ENCODE measurements around the gene LRMDA.
A peak's percentile ranks its signal among the peaks of the same experiment; 100 is the strongest.

The LRMDA gene

GRCh38 chr10:76278811-76279460 lies 847.5 kb downstream of the LRMDA start:
- DNase-seq (ENCODE audit: low spot score), result no peak

- DNase-seq (ENCODE audit: low spot score), result no peak
Observed at GRCh38 chr10:76281659-76282058, 850.2 kb downstream of the LRMDA start.

- no peak for DNase-seq (ENCODE audit: low spot score)
Observed at GRCh38 chr10:76282061-76283025, 850.9 kb downstream of the LRMDA start.

GRCh38 chr10:76284351-76284750 lies 852.9 kb downstream of the LRMDA start:
- DNase-seq (ENCODE audit: low spot score), result no peak

- no peak for DNase-seq (ENCODE audit: low spot score)
Observed at GRCh38 chr10:76285012-76285411, 853.6 kb downstream of the LRMDA start.

GRCh38 chr10:76285515-76285914 lies 854.1 kb downstream of the LRMDA start:
- no peak for DNase-seq (ENCODE audit: low spot score)

- no peak for DNase-seq (ENCODE audit: low spot score)
Observed at GRCh38 chr10:76286536-76286935, 855.1 kb downstream of the LRMDA start.

GRCh38 chr10:76287856-76288255 lies 856.4 kb downstream of the LRMDA start:
- no peak for DNase-seq (ENCODE audit: low spot score)

- DNase-seq (ENCODE audit: low spot score), result no peak
Observed at GRCh38 chr10:76291175-76291574, 859.8 kb downstream of the LRMDA start.

GRCh38 chr10:76291885-76292284 lies 860.5 kb downstream of the LRMDA start:
- no peak for DNase-seq (ENCODE audit: low spot score)

GRCh38 chr10:76296957-76297356 lies 865.5 kb downstream of the LRMDA start:
- DNase-seq (ENCODE audit: low spot score), result no peak

- DNase-seq (ENCODE audit: low spot score), result no peak
Observed at GRCh38 chr10:76297358-76297757, 865.9 kb downstream of the LRMDA start.

GRCh38 chr10:76297780-76298281 lies 866.4 kb downstream of the LRMDA start:
- no peak for DNase-seq (ENCODE audit: low spot score)

GRCh38 chr10:76298329-76298728 lies 866.9 kb downstream of the LRMDA start:
- no peak for DNase-seq (ENCODE audit: low spot score)

- DNase-seq (ENCODE audit: low spot score), result no peak
Observed at GRCh38 chr10:76299501-76299900, 868.1 kb downstream of the LRMDA start.

GRCh38 chr10:76301211-76301610 lies 869.8 kb downstream of the LRMDA start:
- DNase-seq (ENCODE audit: low spot score), result no peak

- peak; percentile 16 for DNase-seq (ENCODE audit: low spot score)
Observed at GRCh38 chr10:76301950-76302349, 870.5 kb downstream of the LRMDA start.

- DNase-seq (ENCODE audit: low spot score), result no peak
Observed at GRCh38 chr10:76302481-76302880, 871.1 kb downstream of the LRMDA start.

GRCh38 chr10:76302961-76303630 lies 871.7 kb downstream of the LRMDA start:
- DNase-seq (ENCODE audit: low spot score), result no peak

- peak; percentile 76 for DNase-seq (ENCODE audit: low spot score)
Observed at GRCh38 chr10:76303682-76304316, 872.4 kb downstream of the LRMDA start.

- DNase-seq (ENCODE audit: low spot score), result no peak
Observed at GRCh38 chr10:76305930-76306615, 874.6 kb downstream of the LRMDA start.

Measured in putamen (tissue), 1 donor.